Esophagus squamous epithelium (tissue), 5 donors: Measurements from ENCODE around the gene KIZ. TPM values are rescaled to one million over a fixed set of nuclear protein-coding genes. Genes with fewer than 3 reads are reported as not detected.

ENCODE experiments used
- DNase-seq: peaks from one replicate; lab custom pipeline; 2025; lab: John Stamatoyannopoulos, UW
- H3K27ac ChIP-seq, 4 donors: fragments of 200-600 bp; sonication (generic); one replicate each; pipeline ENCODE4 v1.5.1; 2016 to 2019; ENCODE audit warnings: mild to moderate bottlenecking in 1 of 4
- H3K27me3 ChIP-seq, 4 donors: fragments of 200-600 bp; sonication (generic); 1 replicate in 3 of 4; 2 replicates in 1 of 4; pipeline versions ENCODE4 v1.5.1 to v1.6.0; 2017 to 2021; ENCODE audit warnings: antibody characterized with exemption in 1 of 4
- H3K36me3 ChIP-seq, 3 donors: fragments of 200-600 bp; sonication (generic); one replicate each; pipeline ENCODE4 v1.5.1; 2016 to 2019
- H3K4me1 ChIP-seq, 3 donors: fragments of 200-600 bp; sonication (generic); one replicate each; pipeline ENCODE4 v1.5.1; 2017 to 2019
- H3K4me3 ChIP-seq, 4 donors: fragments of 200-600 bp; sonication (generic); 1 replicate in 3 of 4; 2 replicates in 1 of 4; pipeline ENCODE4 v1.5.1; 2016 to 2019; ENCODE audit warnings: mild to moderate bottlenecking in 2 of 4, moderate library complexity in 1 of 4
- H3K9me3 ChIP-seq, 3 donors: fragments of 200-600 bp; sonication (generic); one replicate each; pipeline ENCODE4 v1.5.1; 2016 to 2019
- CTCF ChIP-seq, 6 experiments: fragments of 450-650 bp in 4 of 6; fragments of 200-600 bp in 2 of 6; sonication (generic) in 2 of 6; IDR thresholded peaks; one replicate each; pipeline ENCODE4 v1.5.1; 2016 to 2019; ENCODE audit warnings: antibody characterized with exemption in 6 of 6, mild to moderate bottlenecking in 4 of 6, moderate library complexity in 4 of 6
- POLR2A ChIP-seq, 4 donors: fragments of 450-650 bp; IDR thresholded peaks; one replicate each; pipeline ENCODE4 v1.6.1; 2017; ENCODE audit warnings: antibody characterized with exemption in 4 of 4, mild to moderate bottlenecking in 4 of 4, moderate library complexity in 3 of 4
- WGBS, 2 donors: methylation state at CpG; one replicate each; pipeline ENCODE4 v1.1.5; 2018; 5-methylcytosine and 5-hydroxymethylcytosine counted together
- intact Hi-C: fragments of 100-400 bp; cut with DNase I; formaldehyde crosslinking; loops from one replicate; pipeline ENCODE4 v1.15.0; 2022
- total RNA-seq, 4 donors: library from RNA; depleted of rRNA; stranded (reverse); fragments of >200 nt; gene quantifications; one replicate each; pipeline ENCODE4 v1.1.0, GENCODE V29; 2016
- donor health status: DM: yes; HTN: yes; CAD: no.

The KIZ gene
- total RNA-seq, 4 donors from 2014 or later = 2.2 to 15.3 (median 9.1) TPM

DNA sequence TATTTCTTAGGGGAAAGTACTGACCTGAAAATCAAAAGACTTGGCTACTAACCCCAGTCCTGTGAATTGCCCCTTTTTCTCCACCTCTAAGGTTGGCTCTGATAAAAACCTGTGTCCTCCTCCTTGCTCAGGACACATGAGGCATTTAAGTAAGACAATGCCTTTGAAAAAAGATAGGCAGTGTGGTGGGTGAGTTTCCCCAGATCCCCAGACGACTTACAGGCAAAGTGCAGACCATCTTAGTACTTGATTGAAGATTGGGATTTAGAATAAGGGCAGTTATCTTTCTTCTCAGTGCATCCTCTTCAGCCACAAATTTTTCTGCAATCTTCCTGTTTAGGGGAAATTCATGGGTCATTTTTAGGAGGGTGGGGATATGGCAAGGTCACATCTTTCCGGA, 87.8 kb downstream of the KIZ start:
- DNase-seq = no peak
- 76 to 87% methylated on average over 2 of the region's 2 CpGs for WGBS, 2 donors
- no peaks in the 10 kb centered on the region for H3K9me3 ChIP-seq
- intact Hi-C loops = no loop called here
- no peaks in the 10 kb centered on the region for H3K4me1 ChIP-seq
- no peaks in the 10 kb centered on the region for H3K27me3 ChIP-seq
- TF ChIP-seq POLR2A (IDR thresholded peaks at IDR 0.05) = no peak
- TF ChIP-seq CTCF (IDR thresholded peaks at IDR 0.05) = no peak
- H3K4me3 ChIP-seq = no peak overlapping the region
- peaks cover 0 to 17% (median 0%) of the 10 kb centered on the region in 3 donors for H3K36me3 ChIP-seq
- H3K27ac ChIP-seq = no peak overlapping the region

DNA sequence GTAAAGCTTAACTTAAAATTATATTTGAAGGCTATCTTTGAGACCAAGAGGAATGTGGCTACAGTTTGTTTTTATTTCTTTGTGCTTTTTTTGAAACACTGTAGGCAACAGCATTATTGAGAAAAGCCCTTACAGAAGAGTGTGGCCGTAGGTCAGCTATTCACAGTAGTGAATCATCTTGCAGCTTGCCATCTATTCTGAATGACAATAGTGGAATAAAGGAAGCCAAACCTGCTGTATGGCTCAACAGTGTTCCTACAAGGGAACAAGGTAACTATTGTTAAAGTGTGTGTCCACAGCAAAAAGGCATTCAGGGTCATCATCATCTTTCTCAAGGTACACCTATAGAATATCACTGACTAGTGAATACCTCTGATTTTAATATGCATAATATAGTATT, 88.5 kb downstream of the KIZ start:
- H3K4me1 ChIP-seq = no peaks in the 10 kb centered on the region
- H3K27me3 ChIP-seq = no peaks in the 10 kb centered on the region
- intact Hi-C loops = no loop called here
- 43 to 71% methylated on average over 1 of the region's 1 CpG for WGBS, 2 donors
- no peak for DNase-seq
- H3K36me3 ChIP-seq = peaks cover 0 to 17% (median 0%) of the 10 kb centered on the region in 3 donors
- H3K27ac ChIP-seq = no peak overlapping the region
- no peak for TF ChIP-seq POLR2A (IDR thresholded peaks at IDR 0.05)
- no peak for TF ChIP-seq CTCF (IDR thresholded peaks at IDR 0.05)
- H3K9me3 ChIP-seq = no peaks in the 10 kb centered on the region
- H3K4me3 ChIP-seq = no peak overlapping the region

GRCh38 chr20:21219686-21220085, 93.8 kb downstream of the KIZ start:
- TF ChIP-seq POLR2A (IDR thresholded peaks at IDR 0.05) (no peak), CTCF (IDR thresholded peaks at IDR 0.05) (no peak)
- no peak for DNase-seq
- intact Hi-C loops = no loop called here

DNA sequence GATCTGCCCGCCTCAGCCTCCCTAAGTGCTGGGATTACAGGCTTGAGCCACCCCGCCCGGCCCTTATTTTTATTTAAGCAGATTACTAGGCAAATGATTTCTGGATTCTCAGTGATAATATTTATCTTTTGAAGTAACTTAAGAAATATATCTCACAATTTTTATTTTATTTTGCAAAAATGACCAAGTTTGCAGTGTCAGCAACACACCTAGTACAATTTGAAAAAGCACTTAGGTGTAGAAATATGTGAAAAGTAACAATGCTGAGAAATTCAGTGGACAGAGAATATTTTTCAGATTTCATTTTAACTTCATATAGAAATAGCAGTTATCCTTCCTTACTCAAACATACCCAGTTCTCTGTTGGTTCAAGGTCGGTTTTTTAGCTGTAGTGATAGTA, 98.3 kb downstream of the KIZ start:
- no peaks in the 10 kb centered on the region for H3K4me1 ChIP-seq
- no peaks in the 10 kb centered on the region for H3K27me3 ChIP-seq
- no peak for DNase-seq
- no peak overlapping the region for H3K4me3 ChIP-seq
- no peak overlapping the region for H3K27ac ChIP-seq
- H3K36me3 ChIP-seq = peaks cover 0 to 5% (median 0%) of the 10 kb centered on the region in 3 donors
- intact Hi-C loops = no loop called here
- TF ChIP-seq POLR2A (IDR thresholded peaks at IDR 0.05) (no peak), CTCF (IDR thresholded peaks at IDR 0.05) (no peak)
- no peaks in the 10 kb centered on the region for H3K9me3 ChIP-seq
- 85 to 93% methylated on average over 4 of the region's 4 CpGs for WGBS, 2 donors

More at GRCh38 chr20:21219686-21220085, 93.8 kb downstream of the KIZ start:
- Histone ChIP-seq H3K36me3 (peaks cover 0 to 11% (median 0%) of the 10 kb centered on the region in 3 donors), H3K27me3 (no peaks in the 10 kb centered on the region), H3K27ac (no peak overlapping the region), H3K9me3 (no peaks in the 10 kb centered on the region), H3K4me1 (no peaks in the 10 kb centered on the region), H3K4me3 (no peak overlapping the region)
- 69 to 77% methylated on average over 3 of the region's 3 CpGs for WGBS, 2 donors

DNA sequence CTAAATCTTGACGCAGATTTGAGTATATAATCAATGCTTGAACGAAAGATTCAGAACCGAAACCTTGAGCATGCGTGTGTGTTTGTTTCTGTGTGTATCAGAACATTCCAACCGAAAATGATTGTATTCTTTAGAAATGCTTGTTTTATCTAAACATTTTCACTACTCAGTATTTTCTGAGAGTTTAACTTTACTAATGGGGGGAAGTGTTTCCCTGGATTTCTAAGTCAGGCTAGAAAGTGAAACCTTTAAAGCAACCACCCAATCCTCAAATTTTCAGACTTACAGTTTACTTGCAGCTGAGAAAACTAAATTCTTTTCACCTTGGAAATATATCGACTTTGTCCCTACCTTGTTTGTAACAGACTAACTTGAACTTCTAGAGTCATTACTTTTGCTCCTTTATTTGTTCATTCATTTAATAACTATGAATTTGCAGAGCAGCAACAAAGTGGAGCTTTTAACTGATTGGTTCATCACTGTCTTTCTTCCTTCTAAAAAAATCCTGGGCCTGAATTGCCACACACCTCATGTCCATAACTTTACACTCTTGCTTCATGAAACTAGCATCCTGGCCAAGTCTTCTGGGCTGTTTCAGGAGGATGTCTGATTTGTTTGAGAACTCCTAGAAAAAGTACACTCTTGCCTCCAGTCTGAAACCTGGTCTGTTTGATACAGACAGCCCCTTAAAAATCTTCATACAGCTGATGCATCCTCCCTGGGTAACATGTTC, 99.5 kb downstream of the KIZ start:
- DNase-seq = no peak
- H3K27ac ChIP-seq = no peak overlapping the region
- no peaks in the 10 kb centered on the region for H3K27me3 ChIP-seq
- H3K4me1 ChIP-seq = no peaks in the 10 kb centered on the region
- no peak overlapping the region for H3K4me3 ChIP-seq
- intact Hi-C loops = no loop called here
- 80 to 86% methylated on average over 6 of the region's 6 CpGs for WGBS, 2 donors
- TF ChIP-seq POLR2A (IDR thresholded peaks at IDR 0.05) (no peak), CTCF (IDR thresholded peaks at IDR 0.05) (no peak)
- no peaks in the 10 kb centered on the region for H3K9me3 ChIP-seq
- H3K36me3 ChIP-seq = peaks cover 0 to 16% (median 4%) of the 10 kb centered on the region in 3 donors
